CD4-positive, alpha-beta memory T cell (primary cell): Measurements from ENCODE around the gene CPAMD8. TPM values are rescaled to one million over a fixed set of nuclear protein-coding genes. Genes with fewer than 3 reads are reported as not detected.

ENCODE experiments used
- CTCF ChIA-PET: fragments of 350-600 bp; sonication (Branson Sonifier 250); formaldehyde crosslinking; loops from one replicate; lab custom pipeline; 2021; ENCODE audit warnings: inconsistent platforms; ENCODE audit not compliant: partially characterized antibody; lab: Charles Lee
- POLR2A ChIA-PET: fragments of 350-600 bp; sonication (Branson Sonifier 250); formaldehyde crosslinking; loops from one replicate; lab custom pipeline; 2021; ENCODE audit not compliant: partially characterized antibody; lab: Charles Lee
- DNase-seq, 5 donors: peaks; one replicate each; pipeline versions ENCODE4 v3.0.0 to v3.0.0-alpha.2; 2020 to 2022; ENCODE audit warnings: mixed read lengths in 1 of 5
- H3K27ac ChIP-seq: one replicate; pipeline ENCODE4 v1.7.0; 2013; ENCODE audit warnings: low read depth, low read length
- H3K27me3 ChIP-seq: 2 replicates; pipeline ENCODE4 v1.7.0; 2013; ENCODE audit warnings: mild to moderate bottlenecking, low read length, moderate library complexity; ENCODE audit not compliant: insufficient read depth
- H3K36me3 ChIP-seq: 2 replicates; pipeline ENCODE4 v1.7.0; 2013; ENCODE audit warnings: mild to moderate bottlenecking, low read length, moderate library complexity; ENCODE audit not compliant: insufficient read depth
- H3K4me1 ChIP-seq: 2 replicates; pipeline ENCODE4 v1.7.0; 2013; ENCODE audit warnings: mild to moderate bottlenecking, low read length, moderate library complexity; ENCODE audit not compliant: insufficient read depth
- H3K4me3 ChIP-seq, 2 donors: one replicate each; pipeline ENCODE4 v1.7.0; 2013; ENCODE audit warnings: low read length in 2 of 2, mild to moderate bottlenecking in 1 of 2
- H3K9me3 ChIP-seq, 2 donors: one replicate each; pipeline ENCODE4 v1.7.0; 2013; ENCODE audit warnings: low read length in 2 of 2, control low read depth in 1 of 2; ENCODE audit not compliant: control insufficient read depth in 1 of 2
- H3K27ac Mint-ChIP-seq, 7 donors: one replicate each; pipeline ENCODE4 v1.8.0; 2020 to 2021; ENCODE audit warnings: mixed read lengths in 7 of 7, mild to moderate bottlenecking in 6 of 7, inconsistent platforms in 3 of 7, moderate library complexity in 3 of 7
- H3K27me3 Mint-ChIP-seq, 2 donors: one replicate each; pipeline ENCODE4 v1.8.0; 2020 to 2021; ENCODE audit warnings: mixed read lengths in 2 of 2
- H3K36me3 Mint-ChIP-seq, 2 donors: one replicate each; pipeline ENCODE4 v1.8.0; 2020 to 2021; ENCODE audit warnings: mixed read lengths in 2 of 2, inconsistent platforms in 1 of 2, mild to moderate bottlenecking in 1 of 2
- H3K4me1 Mint-ChIP-seq, 4 donors: one replicate each; pipeline ENCODE4 v1.8.0; 2020 to 2021; ENCODE audit warnings: mixed read lengths in 4 of 4, mild to moderate bottlenecking in 1 of 4
- H3K4me3 Mint-ChIP-seq, 8 donors: one replicate each; pipeline ENCODE4 v1.8.0; 2020 to 2021; ENCODE audit warnings: mixed read lengths in 8 of 8, mild to moderate bottlenecking in 7 of 8, moderate library complexity in 6 of 8, inconsistent platforms in 3 of 8
- H3K9me3 Mint-ChIP-seq, 8 donors: one replicate each; pipeline ENCODE4 v1.8.0; 2020 to 2021; ENCODE audit warnings: mixed read lengths in 8 of 8, mild to moderate bottlenecking in 5 of 8, inconsistent platforms in 3 of 8, moderate library complexity in 1 of 8
- intact Hi-C: fragments of 100-400 bp; cut with micrococcal nuclease; formaldehyde crosslinking; loops from one replicate; pipeline ENCODE4 v1.15.1; 2023
- polyA plus RNA-seq, 2 donors: library from polyadenylated mRNA; unstranded; fragments of 300-500 nt; fragmentation: Illumina TruSeq; gene quantifications; one replicate each; pipeline ENCODE4 v1.2.3, GENCODE V29; 2021
- total RNA-seq, 2 experiments: library from RNA; stranded (reverse); gene quantifications; one replicate each; pipeline ENCODE4 v1.2.3, GENCODE V29; 2021

The CPAMD8 gene
- total and polyA plus RNA-seq, 4 experiments from 2014 or later, result 0.88 to 3.0 (median 1.5) TPM

GRCh38 chr19:16931306-16931705, 95.3 kb downstream of the CPAMD8 start:
- Histone ChIP-seq H3K4me1 (no peaks in the 10 kb centered on the region), H3K27ac (no peak overlapping the region), H3K27me3 (no peaks in the 10 kb centered on the region), H3K9me3 (peaks cover 0 to 9% of the 10 kb centered on the region in 2 donors), H3K4me3 (no peak overlapping the region), H3K36me3 (no peaks in the 10 kb centered on the region)
- H3K36me3 Mint-ChIP-seq, result peaks cover 3 to 17% of the 10 kb centered on the region in 2 donors
- ChIA-PET POLR2A (no interaction called here), CTCF (no interaction called here)
- H3K4me1 Mint-ChIP-seq, result no peaks in the 10 kb centered on the region
- H3K9me3 Mint-ChIP-seq, result peaks cover 13 to 55% (median 34%) of the 10 kb centered on the region in 8 donors
- H3K27me3 Mint-ChIP-seq, result peaks cover 1 to 6% of the 10 kb centered on the region in 2 donors
- intact Hi-C loops, result no loop called here
- no peak overlapping the region for H3K27ac Mint-ChIP-seq
- DNase-seq, result no peak
- H3K4me3 Mint-ChIP-seq, result no peak overlapping the region

- no peak overlapping the region for H3K4me3 ChIP-seq
- no peak overlapping the region for H3K27ac Mint-ChIP-seq
- H3K27me3 Mint-ChIP-seq, result peaks cover 1 to 6% of the 10 kb centered on the region in 2 donors
- intact Hi-C loops, result no loop called here
- no peaks in the 10 kb centered on the region for H3K36me3 ChIP-seq
- ChIA-PET CTCF (no interaction called here), POLR2A (no interaction called here)
- H3K27me3 ChIP-seq, result no peaks in the 10 kb centered on the region
- peaks cover 13 to 50% (median 30%) of the 10 kb centered on the region in 8 donors for H3K9me3 Mint-ChIP-seq
- H3K4me3 Mint-ChIP-seq, result no peak overlapping the region
- no peak overlapping the region for H3K27ac ChIP-seq
- H3K4me1 ChIP-seq, result no peaks in the 10 kb centered on the region
- H3K36me3 Mint-ChIP-seq, result peaks cover 3 to 17% of the 10 kb centered on the region in 2 donors
- no peaks in the 10 kb centered on the region for H3K4me1 Mint-ChIP-seq
- DNase-seq, result no peak
- H3K9me3 ChIP-seq, result peaks cover 0 to 9% of the 10 kb centered on the region in 2 donors
These were observed 95.9 kb downstream of the CPAMD8 start for GRCh38 chr19:16930753-16931152.

GRCh38 chr19:16928916-16929315, 97.7 kb downstream of the CPAMD8 start:
- Histone ChIP-seq H3K27ac (no peak overlapping the region), H3K27me3 (no peaks in the 10 kb centered on the region), H3K36me3 (no peaks in the 10 kb centered on the region), H3K9me3 (no peaks in the 10 kb centered on the region), H3K4me3 (no peak overlapping the region), H3K4me1 (no peaks in the 10 kb centered on the region)
- peaks cover 5 to 11% of the 10 kb centered on the region in 2 donors for H3K36me3 Mint-ChIP-seq
- no peak overlapping the region for H3K4me3 Mint-ChIP-seq
- H3K9me3 Mint-ChIP-seq, result peaks cover 7 to 43% (median 26%) of the 10 kb centered on the region in 8 donors
- H3K27me3 Mint-ChIP-seq, result peaks cover 1 to 6% of the 10 kb centered on the region in 2 donors
- intact Hi-C loops, result no loop called here
- H3K27ac Mint-ChIP-seq, result no peak overlapping the region
- DNase-seq, result no peak
- CTCF ChIA-PET, result no interaction called here
- POLR2A ChIA-PET, result interaction anchor here (0.5 kb wide), 1 partner anchor 930 kb away, joined by 3 read pairs; no protein-coding TSS in a partner anchor
- H3K4me1 Mint-ChIP-seq, result no peaks in the 10 kb centered on the region

- Histone ChIP-seq H3K9me3 (no peaks in the 10 kb centered on the region), H3K27me3 (no peaks in the 10 kb centered on the region), H3K27ac (no peak overlapping the region), H3K4me1 (no peaks in the 10 kb centered on the region), H3K36me3 (no peaks in the 10 kb centered on the region), H3K4me3 (no peak overlapping the region)
- no peaks in the 10 kb centered on the region for H3K4me1 Mint-ChIP-seq
- H3K9me3 Mint-ChIP-seq, result peaks cover 2 to 37% (median 20%) of the 10 kb centered on the region in 8 donors
- POLR2A ChIA-PET, result no interaction called here
- peaks cover 5 to 11% of the 10 kb centered on the region in 2 donors for H3K36me3 Mint-ChIP-seq
- H3K27ac Mint-ChIP-seq, result no peak overlapping the region
- H3K4me3 Mint-ChIP-seq, result no peak overlapping the region
- intact Hi-C loops, result no loop called here
- H3K27me3 Mint-ChIP-seq, result peaks cover 1 to 5% of the 10 kb centered on the region in 2 donors
- no peak for DNase-seq
- CTCF ChIA-PET, result no interaction called here
These were observed 98.3 kb downstream of the CPAMD8 start for GRCh38 chr19:16928351-16928750.

- H3K9me3 ChIP-seq, result no peaks in the 10 kb centered on the region
These were observed 98.7 kb downstream of the CPAMD8 start for GRCh38 chr19:16927883-16928282.

GRCh38 chr19:16922949-16923348, 103.7 kb downstream of the CPAMD8 start:
- H3K36me3 Mint-ChIP-seq, result peaks cover 5 to 16% of the 10 kb centered on the region in 2 donors
- peak overlapping the region in 1 of 8 donors; percentile 9 for H3K4me3 Mint-ChIP-seq
- Histone ChIP-seq H3K9me3 (no peaks in the 10 kb centered on the region), H3K27me3 (no peaks in the 10 kb centered on the region), H3K27ac (no peak overlapping the region), H3K4me3 (no peak overlapping the region), H3K36me3 (no peaks in the 10 kb centered on the region), H3K4me1 (no peaks in the 10 kb centered on the region)
- peak overlapping the region in 1 of 7 donors; percentile 17 for H3K27ac Mint-ChIP-seq
- CTCF ChIA-PET, result no interaction called here
- peaks cover 0 to 4% (median 0%) of the 10 kb centered on the region in 4 donors for H3K4me1 Mint-ChIP-seq
- intact Hi-C loops, result no loop called here
- no peak for DNase-seq
- H3K27me3 Mint-ChIP-seq, result peaks cover 3 to 12% of the 10 kb centered on the region in 2 donors
- peaks cover 1 to 25% (median 18%) of the 10 kb centered on the region in 8 donors for H3K9me3 Mint-ChIP-seq
- POLR2A ChIA-PET, result no interaction called here

More at GRCh38 chr19:16927883-16928282, 98.7 kb downstream of the CPAMD8 start:
- ChIA-PET CTCF (no interaction called here), POLR2A (no interaction called here)
- H3K27me3 Mint-ChIP-seq, result peaks cover 1 to 5% of the 10 kb centered on the region in 2 donors
- no peak overlapping the region for H3K27ac Mint-ChIP-seq
- Histone ChIP-seq H3K4me1 (no peaks in the 10 kb centered on the region), H3K27ac (no peak overlapping the region), H3K27me3 (no peaks in the 10 kb centered on the region), H3K4me3 (no peak overlapping the region), H3K36me3 (no peaks in the 10 kb centered on the region)
- peaks cover 0 to 33% (median 18%) of the 10 kb centered on the region in 8 donors for H3K9me3 Mint-ChIP-seq
- DNase-seq, result no peak
- H3K36me3 Mint-ChIP-seq, result peaks cover 5 to 11% of the 10 kb centered on the region in 2 donors
- intact Hi-C loops, result no loop called here
- H3K4me3 Mint-ChIP-seq, result no peak overlapping the region
- no peaks in the 10 kb centered on the region for H3K4me1 Mint-ChIP-seq

- intact Hi-C loops, result no loop called here
- ChIA-PET POLR2A (no interaction called here), CTCF (no interaction called here)
- peaks cover 3 to 12% of the 10 kb centered on the region in 2 donors for H3K27me3 Mint-ChIP-seq
- Histone ChIP-seq H3K4me3 (no peak overlapping the region), H3K9me3 (no peaks in the 10 kb centered on the region), H3K4me1 (no peaks in the 10 kb centered on the region), H3K36me3 (no peaks in the 10 kb centered on the region), H3K27ac (no peak overlapping the region), H3K27me3 (no peaks in the 10 kb centered on the region)
- peaks cover 0 to 4% (median 0%) of the 10 kb centered on the region in 4 donors for H3K4me1 Mint-ChIP-seq
- H3K36me3 Mint-ChIP-seq, result peaks cover 5 to 16% of the 10 kb centered on the region in 2 donors
- peaks cover 1 to 25% (median 18%) of the 10 kb centered on the region in 8 donors for H3K9me3 Mint-ChIP-seq
- no peak for DNase-seq
- H3K4me3 Mint-ChIP-seq, result no peak overlapping the region
- H3K27ac Mint-ChIP-seq, result peak overlapping the region in 1 of 7 donors; percentile 17
These were observed 104.0 kb downstream of the CPAMD8 start for GRCh38 chr19:16922592-16922934.
